GM12865 (cell line): Measurements from ENCODE around the gene CD38.

Source experiments
- DNase-seq: peaks from one replicate; pipeline ENCODE4 v3.0.0; 2010; ENCODE audit warnings: low read depth
- H3K4me3 ChIP-seq: 2 replicates; pipeline ENCODE4 v1.5.1; 2011; ENCODE audit warnings: mild to moderate bottlenecking, low read depth, low read length, control low read depth
- TF ChIP-seq, protein P1 (sequence below): IDR thresholded peaks from 2 replicates; pipeline ENCODE4 v1.5.1; 2011; ENCODE audit warnings: low read length, control low read depth, low read depth, inconsistent platforms; ENCODE audit not compliant: insufficient read depth; ENCODE audit errors: missing control alignments

CD38 gene

DNA sequence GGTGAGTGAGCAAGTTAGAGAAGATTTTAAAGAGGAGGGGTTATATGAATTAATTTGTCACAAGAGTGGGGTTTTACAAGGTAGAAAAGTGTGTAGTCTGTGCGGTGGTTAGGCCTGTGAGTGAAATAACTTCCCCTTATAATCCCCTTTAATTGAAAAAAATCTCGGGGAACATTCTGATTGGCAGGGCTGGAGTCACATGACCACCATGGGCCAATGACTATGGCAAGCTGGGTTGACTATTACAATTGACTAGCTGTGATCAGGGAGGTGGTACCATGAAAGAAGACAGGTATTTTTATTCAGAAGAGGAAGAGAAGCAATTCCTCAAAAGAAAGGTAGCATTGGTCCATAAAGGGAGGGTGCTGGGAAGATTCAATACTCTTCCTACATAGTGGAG lies 27.0 kb upstream of the CD38 start:
- no peak overlapping the region for H3K4me3 ChIP-seq
- TF ChIP-seq, protein P1, sequence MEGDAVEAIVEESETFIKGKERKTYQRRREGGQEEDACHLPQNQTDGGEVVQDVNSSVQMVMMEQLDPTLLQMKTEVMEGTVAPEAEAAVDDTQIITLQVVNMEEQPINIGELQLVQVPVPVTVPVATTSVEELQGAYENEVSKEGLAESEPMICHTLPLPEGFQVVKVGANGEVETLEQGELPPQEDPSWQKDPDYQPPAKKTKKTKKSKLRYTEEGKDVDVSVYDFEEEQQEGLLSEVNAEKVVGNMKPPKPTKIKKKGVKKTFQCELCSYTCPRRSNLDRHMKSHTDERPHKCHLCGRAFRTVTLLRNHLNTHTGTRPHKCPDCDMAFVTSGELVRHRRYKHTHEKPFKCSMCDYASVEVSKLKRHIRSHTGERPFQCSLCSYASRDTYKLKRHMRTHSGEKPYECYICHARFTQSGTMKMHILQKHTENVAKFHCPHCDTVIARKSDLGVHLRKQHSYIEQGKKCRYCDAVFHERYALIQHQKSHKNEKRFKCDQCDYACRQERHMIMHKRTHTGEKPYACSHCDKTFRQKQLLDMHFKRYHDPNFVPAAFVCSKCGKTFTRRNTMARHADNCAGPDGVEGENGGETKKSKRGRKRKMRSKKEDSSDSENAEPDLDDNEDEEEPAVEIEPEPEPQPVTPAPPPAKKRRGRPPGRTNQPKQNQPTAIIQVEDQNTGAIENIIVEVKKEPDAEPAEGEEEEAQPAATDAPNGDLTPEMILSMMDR, result no peak
- no peak for DNase-seq

DNA sequence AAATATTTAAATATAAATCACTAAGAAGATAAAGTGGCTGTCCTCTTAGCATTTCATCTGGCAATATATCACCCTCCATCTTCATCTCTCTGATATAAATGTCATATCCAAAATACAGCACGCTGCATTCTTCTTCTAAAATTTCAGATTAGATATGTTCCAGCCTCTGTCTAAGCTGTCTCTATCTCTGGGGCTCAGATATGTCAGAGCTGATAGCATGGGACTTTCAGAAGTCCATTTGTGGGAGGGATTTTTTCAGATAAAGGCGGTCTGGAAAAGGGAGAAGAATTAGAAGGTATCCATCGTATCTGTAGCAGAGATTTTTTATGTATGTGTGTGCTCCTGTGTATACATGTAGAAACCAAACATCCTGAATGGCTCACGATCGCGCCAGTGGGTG lies 25.0 kb upstream of the CD38 start:
- TF ChIP-seq, protein P1, result no peak
- no peak overlapping the region for H3K4me3 ChIP-seq
- DNase-seq, result no peak

DNA sequence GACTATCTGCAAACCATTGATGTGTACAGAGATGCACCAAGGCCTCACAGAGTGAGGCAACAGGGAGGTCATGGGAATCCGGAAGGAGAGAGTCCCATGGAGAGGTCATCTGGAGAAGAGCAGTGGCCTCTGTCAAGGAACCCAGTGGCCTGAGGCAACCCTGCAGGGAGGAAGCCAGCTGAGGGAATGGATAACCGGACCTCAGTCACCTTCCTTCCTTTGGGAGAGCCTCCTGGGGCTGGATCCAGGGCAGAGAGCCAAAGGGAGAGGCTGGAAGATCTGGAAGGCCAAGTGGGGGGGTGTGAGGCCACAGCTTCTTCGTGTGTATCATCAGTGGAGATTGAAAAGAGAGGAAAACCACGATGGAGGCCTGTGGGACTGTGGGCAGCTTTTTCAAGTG lies 24.3 kb upstream of the CD38 start:
- DNase-seq, result no peak
- H3K4me3 ChIP-seq, result no peak overlapping the region
- TF ChIP-seq, protein P1, result no peak

DNA sequence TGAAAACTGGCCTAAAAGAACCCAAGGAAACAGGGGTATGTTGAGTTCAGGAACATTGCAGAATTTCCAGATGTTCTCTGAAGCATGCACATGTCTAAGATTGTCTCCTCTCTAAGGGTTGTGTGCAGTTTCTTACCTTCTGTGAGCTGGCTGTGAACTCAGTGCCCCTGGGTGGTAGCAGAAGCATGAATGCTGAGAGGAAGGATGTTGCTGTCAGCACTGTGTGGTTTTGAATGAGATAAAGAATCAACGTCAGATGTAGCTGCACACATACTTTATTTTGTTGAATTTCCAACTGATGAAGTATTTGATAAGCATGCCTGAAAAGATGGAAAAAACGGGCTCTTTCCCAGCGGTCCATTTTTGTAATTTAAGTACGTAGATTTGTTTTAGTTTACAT lies 23.8 kb upstream of the CD38 start:
- DNase-seq, result no peak
- TF ChIP-seq, protein P1, result no peak
- H3K4me3 ChIP-seq, result no peak overlapping the region

DNA sequence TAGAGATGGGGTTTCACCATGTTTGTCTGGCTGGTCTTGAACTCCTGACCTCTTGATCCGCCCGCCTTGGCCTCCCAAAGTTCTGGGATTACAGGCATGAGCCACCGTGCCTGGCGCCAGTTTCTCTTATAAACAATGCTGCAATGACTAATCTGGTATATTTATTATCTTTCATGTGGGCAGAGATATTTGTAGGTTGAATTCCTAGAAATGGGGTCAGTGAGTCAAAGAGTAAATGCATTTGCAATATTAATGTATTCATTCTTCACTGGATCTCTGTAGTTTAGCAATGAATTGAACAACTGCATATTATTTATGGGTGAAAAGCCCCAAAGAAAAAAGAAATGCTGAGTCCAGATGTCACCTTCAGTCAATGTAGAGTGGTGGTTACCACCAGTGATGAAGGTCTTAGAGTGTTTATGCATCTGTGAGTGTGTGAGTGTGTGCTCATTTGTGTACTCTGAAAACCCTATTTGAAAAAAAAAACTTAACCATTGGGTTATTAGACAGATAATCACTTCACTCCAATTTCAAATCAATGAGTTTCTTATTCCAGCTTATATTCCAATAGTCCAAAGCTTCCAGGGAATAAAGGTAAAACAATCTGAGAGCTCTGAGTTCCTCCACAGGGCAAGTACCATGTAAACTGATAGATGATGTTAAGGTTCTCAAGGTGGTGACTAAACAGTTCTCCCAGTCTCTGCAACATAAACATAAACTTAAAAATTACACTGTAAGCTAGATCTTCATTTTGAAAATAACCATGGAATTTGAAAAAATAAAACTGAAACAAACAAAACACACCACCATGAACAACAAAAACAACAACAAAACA lies 22.6 kb upstream of the CD38 start:
- TF ChIP-seq, protein P1, result no peak
- no peak overlapping the region; the same call in 1 of the 2 replicates for H3K4me3 ChIP-seq
- peak; percentile 28 for DNase-seq

DNA sequence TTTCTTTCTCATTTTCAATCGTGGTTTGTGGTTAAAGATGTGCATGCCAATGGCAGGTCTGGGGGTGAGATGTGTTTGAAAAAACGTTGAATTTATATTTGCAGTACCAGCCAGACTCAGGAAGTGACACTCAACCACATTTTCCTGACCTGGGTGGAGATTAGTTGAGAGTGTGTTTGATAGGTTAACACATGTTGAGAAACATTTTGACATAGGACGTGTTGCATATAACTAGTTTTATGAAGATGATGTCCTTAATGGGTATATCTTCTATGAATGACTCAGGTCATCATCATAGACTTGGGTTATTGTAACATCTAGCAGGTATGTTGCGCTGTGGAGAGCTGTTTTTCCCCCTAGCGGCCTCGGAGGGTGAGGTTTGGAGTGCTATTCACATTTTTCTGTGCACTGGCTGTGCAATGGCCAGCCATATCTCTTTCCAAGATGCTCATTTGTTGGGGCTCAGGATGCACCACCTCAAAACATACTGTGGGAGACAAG lies 21.7 kb upstream of the CD38 start:
- DNase-seq, result peak; percentile 74
- TF ChIP-seq, protein P1, result peak; percentile 59
- H3K4me3 ChIP-seq, result peak overlapping the region; percentile 5; the same call in 1 of the 2 replicates
